GM04504 (cell line): Measurements from ENCODE around the gene OR10G2.
"Not testable (repeated sequence)": the region's sequence is repeated elsewhere in the genome, so short reads cannot be mapped to it uniquely, and the experiment has no call there.

Experiments
- DNase-seq: peaks from one replicate; pipeline ENCODE4 v3.0.0-alpha.2; 2012; ENCODE audit warnings: low read depth

Gene OR10G2

GRCh38 chr14:21634840-21635239 is at the start of gene OR10G2:
TSS of gene OR10G2 (minus strand) at chr14:21634940. CDS start at chr14:21634842, 98 bp downstream.
- no peak for DNase-seq

- DNase-seq: no peak
Observed at GRCh38 chr14:21680072-21680471, 45.3 kb upstream of the OR10G2 start.

GRCh38 chr14:21675566-21675965 is 40.8 kb upstream of the OR10G2 start:
- DNase-seq: no peak

- no peak for DNase-seq
Observed at GRCh38 chr14:21673718-21674117, 39.0 kb upstream of the OR10G2 start, which contains the start of gene OR4E1. TSS of gene OR4E1 (minus strand) at chr14:21673818. CDS start at chr14:21670935, 2,883 bp downstream.

GRCh38 chr14:21672116-21672515 is 37.4 kb upstream of the OR10G2 start:
- no peak for DNase-seq

GRCh38 chr14:21671371-21671770 is 36.6 kb upstream of the OR10G2 start:
- no peak for DNase-seq

GRCh38 chr14:21669284-21669683 is 34.5 kb upstream of the OR10G2 start:
- DNase-seq: no peak

- no peak for DNase-seq
Observed at GRCh38 chr14:21668377-21668776, 33.6 kb upstream of the OR10G2 start.

- no peak for DNase-seq
Observed at GRCh38 chr14:21656980-21657379, 22.2 kb upstream of the OR10G2 start.

- no peak for DNase-seq
Observed at GRCh38 chr14:21654215-21654614, 19.5 kb upstream of the OR10G2 start.

- no peak for DNase-seq
Observed at GRCh38 chr14:21653331-21653885, 18.7 kb upstream of the OR10G2 start, which contains the start of gene OR4E2. TSS of gene OR4E2 (plus strand) at chr14:21653835. CDS start at chr14:21665083, 11,248 bp downstream.

GRCh38 chr14:21652209-21652808 is 17.6 kb upstream of the OR10G2 start:
- no peak for DNase-seq

GRCh38 chr14:21647380-21647779 is 12.6 kb upstream of the OR10G2 start:
- no peak for DNase-seq

- no peak for DNase-seq
Observed at GRCh38 chr14:21643407-21643806, 8.7 kb upstream of the OR10G2 start.

GRCh38 chr14:21642683-21643082 is 7.9 kb upstream of the OR10G2 start:
- no peak for DNase-seq

GRCh38 chr14:21631084-21631483 is 3.7 kb downstream of the OR10G2 start:
- no peak for DNase-seq

GRCh38 chr14:21630503-21630902 is 4.2 kb downstream of the OR10G2 start:
- DNase-seq: not testable (repeated sequence)

GRCh38 chr14:21626491-21627230 is 8.1 kb downstream of the OR10G2 start:
- DNase-seq: no peak

- DNase-seq: no peak
Observed at GRCh38 chr14:21617614-21618013, 17.1 kb downstream of the OR10G2 start.

- DNase-seq: no peak
Observed at GRCh38 chr14:21614240-21614639, 20.5 kb downstream of the OR10G2 start.

GRCh38 chr14:21612324-21612723 is 22.4 kb downstream of the OR10G2 start:
- DNase-seq: no peak

GRCh38 chr14:21602181-21602580 is 32.6 kb downstream of the OR10G2 start:
- not testable (repeated sequence) for DNase-seq

- no peak for DNase-seq
Observed at GRCh38 chr14:21589317-21589716, 45.4 kb downstream of the OR10G2 start.
